Fibroblast of lung (primary cell): ENCODE results near the gene MMP25.

Experiments used
- EZH2 ChIP-seq: IDR thresholded peaks from 2 replicates; pipeline ENCODE4 v1.5.1; 2012; ENCODE audit warnings: low read length, control low read depth, mild to moderate bottlenecking; ENCODE audit errors: missing control alignments
- TF ChIP-seq, protein P1 (sequence below), 2 donors: IDR thresholded peaks in 1 of 2; conservative IDR thresholded peaks in 1 of 2; 1 replicate in 1 of 2; 2 replicates in 1 of 2; pipeline ENCODE4 v1.5.1; 2011 to 2012; ENCODE audit warnings: low read length in 2 of 2, control low read depth in 1 of 2, inconsistent platforms in 1 of 2, low read depth in 1 of 2, mild to moderate bottlenecking in 1 of 2

DNA sequence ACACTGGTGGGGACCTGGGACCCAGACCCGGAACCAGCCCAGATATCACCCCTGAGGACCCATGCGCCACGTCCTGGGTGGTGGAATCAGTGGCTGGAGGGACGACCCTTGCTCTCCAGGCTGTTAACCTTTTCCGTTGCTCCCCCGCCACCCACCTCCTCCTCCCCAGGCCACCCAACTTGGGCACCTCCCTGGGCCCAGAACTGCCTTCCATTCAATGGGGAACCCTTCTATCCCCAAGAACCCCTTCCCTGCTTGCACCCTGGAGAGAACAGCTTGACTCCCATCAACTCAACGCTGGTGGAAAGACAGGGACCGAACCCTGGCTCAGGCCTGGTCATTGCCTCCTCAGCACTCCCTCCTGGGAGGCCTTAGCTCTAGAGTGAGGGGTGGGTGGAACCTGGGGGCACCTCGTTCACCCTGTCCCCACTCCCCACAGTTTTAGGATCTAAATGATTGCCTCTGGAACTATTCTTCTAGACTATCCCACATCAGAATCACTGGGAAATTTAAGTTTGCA is 13.4 kb downstream of the MMP25 start:
- TF ChIP-seq, protein P1, sequence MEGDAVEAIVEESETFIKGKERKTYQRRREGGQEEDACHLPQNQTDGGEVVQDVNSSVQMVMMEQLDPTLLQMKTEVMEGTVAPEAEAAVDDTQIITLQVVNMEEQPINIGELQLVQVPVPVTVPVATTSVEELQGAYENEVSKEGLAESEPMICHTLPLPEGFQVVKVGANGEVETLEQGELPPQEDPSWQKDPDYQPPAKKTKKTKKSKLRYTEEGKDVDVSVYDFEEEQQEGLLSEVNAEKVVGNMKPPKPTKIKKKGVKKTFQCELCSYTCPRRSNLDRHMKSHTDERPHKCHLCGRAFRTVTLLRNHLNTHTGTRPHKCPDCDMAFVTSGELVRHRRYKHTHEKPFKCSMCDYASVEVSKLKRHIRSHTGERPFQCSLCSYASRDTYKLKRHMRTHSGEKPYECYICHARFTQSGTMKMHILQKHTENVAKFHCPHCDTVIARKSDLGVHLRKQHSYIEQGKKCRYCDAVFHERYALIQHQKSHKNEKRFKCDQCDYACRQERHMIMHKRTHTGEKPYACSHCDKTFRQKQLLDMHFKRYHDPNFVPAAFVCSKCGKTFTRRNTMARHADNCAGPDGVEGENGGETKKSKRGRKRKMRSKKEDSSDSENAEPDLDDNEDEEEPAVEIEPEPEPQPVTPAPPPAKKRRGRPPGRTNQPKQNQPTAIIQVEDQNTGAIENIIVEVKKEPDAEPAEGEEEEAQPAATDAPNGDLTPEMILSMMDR (conservative IDR thresholded peaks at IDR 0.05 in 1 of 2, IDR thresholded peaks at IDR 0.05 in 1 of 2; ENCODE audit: low read depth in 1 of 2, low read length in 2 of 2) = no peak
- no peak for TF ChIP-seq EZH2
